Hindlimb muscle (tissue), 1 donor: Measurements from ENCODE around the gene TTC9C. TPM values are rescaled to one million over a fixed set of nuclear protein-coding genes. Genes with fewer than 3 reads are reported as not detected.
"Not testable (repeated sequence)": the region's sequence is repeated elsewhere in the genome, so short reads cannot be mapped to it uniquely, and the experiment has no call there.

Source experiments
- DNase-seq: peaks from one replicate; pipeline ENCODE4 v3.0.0-alpha.2; 2013
- polyA plus RNA-seq: library from polyadenylated mRNA; unstranded; fragments of 120-200 nt; gene quantifications from one replicate; pipeline ENCODE4 v1.2.1, GENCODE V29; 2013; ENCODE audit not compliant: insufficient read length

The TTC9C gene
- polyA plus RNA-seq, 1 donor, result 28.3 TPM

DNA sequence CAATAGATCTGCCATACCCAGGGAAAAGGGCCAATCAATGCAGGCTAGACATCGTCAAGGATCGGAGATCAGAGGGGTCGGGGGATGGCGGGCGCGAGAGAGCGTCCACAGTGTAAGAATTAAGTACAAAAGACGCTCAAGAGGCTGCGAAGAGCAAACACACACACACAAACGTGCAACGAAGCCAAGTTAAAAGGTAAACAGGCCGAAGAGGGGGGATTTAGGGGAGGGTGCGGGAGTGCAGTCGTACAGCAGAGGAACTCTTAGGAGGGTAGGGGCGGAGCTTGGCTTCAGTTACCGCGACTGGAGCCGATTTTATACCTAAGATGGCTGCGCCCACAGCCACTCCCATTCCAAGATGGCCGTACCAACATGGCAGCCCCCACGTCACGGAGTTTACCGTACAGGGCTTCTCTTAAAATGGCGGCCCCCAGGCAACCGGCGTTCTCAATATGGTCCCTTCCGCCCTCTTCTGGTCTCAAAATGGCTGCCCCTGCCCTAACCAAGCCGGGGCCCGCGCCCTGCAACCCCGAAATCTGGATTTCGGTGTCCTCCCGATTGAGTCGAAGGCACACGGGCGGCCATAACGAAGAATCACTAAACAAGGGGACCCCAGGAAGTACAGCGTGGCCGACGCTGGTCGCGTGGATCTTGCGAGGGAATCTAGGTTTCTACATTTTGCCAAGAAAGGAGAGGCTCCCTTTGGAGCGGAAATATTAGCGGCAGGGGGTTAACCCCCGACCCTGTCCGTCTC is 18.9 kb upstream of the TTC9C start:
- DNase-seq, result peak; percentile 98

DNA sequence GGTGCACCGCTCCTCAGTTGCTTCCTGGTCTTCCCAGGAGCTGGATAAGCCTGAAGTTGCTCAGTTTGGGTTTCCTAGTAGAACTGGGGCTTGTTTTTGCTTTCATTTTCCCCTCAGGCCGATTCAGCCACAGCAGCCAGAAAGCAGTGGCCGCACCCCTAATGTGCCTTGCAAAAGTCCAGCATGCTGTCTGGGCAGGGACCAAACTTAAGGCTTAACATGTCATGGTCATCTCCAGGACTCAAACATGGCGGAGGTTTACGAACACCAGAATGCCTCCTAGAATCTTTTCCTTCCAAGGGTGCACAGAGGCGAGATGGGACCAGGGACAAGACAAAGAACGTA is 18.3 kb upstream of the TTC9C start:
- DNase-seq, result no peak

- no peak for DNase-seq
Observed at GRCh38 chr11:62712276-62712812, 15.9 kb upstream of the TTC9C start.

- no peak for DNase-seq
Observed at GRCh38 chr11:62712861-62713260, 15.4 kb upstream of the TTC9C start.

DNA sequence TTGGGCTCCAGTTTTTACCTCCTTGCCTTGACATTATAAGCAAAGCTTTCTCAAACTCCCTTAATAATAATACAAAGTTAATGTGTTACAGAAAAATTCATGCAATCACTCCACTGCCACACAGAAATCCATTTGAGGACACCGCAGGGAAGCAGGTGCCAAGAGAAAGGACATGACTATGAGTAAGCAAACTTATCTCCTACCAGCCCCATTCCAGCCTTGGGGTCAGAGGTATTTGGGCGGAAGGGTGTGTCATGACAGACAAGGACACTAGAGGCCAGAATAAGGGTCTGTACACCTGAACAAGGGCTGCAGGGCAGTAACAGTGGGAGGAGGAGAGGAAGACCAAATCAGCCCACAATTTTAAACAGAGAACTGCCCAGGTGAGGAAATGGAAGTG is 14.9 kb upstream of the TTC9C start:
- DNase-seq, result no peak

GRCh38 chr11:62715150-62716130 is 12.8 kb upstream of the TTC9C start:
- no peak for DNase-seq

DNA sequence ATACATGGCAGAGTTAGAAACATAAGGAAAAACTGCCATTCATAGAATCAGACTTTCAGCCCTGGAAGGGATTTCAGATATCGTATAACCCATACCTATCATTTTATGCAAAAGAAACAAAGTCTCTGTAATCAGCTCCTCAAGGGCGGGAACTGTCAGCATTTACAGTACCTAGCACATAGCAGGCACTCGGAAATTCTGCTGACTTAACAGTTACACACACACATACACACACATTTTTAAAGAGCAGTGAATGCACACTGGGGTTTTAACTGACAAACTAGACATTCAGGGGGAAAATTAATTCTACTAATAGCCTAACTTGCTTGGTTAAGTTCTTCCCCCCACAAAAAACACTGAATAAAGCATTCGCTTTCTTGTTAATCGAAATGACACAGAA is 12.1 kb upstream of the TTC9C start:
- no peak for DNase-seq

GRCh38 chr11:62716816-62717215 is 11.5 kb upstream of the TTC9C start:
- DNase-seq, result no peak

DNA sequence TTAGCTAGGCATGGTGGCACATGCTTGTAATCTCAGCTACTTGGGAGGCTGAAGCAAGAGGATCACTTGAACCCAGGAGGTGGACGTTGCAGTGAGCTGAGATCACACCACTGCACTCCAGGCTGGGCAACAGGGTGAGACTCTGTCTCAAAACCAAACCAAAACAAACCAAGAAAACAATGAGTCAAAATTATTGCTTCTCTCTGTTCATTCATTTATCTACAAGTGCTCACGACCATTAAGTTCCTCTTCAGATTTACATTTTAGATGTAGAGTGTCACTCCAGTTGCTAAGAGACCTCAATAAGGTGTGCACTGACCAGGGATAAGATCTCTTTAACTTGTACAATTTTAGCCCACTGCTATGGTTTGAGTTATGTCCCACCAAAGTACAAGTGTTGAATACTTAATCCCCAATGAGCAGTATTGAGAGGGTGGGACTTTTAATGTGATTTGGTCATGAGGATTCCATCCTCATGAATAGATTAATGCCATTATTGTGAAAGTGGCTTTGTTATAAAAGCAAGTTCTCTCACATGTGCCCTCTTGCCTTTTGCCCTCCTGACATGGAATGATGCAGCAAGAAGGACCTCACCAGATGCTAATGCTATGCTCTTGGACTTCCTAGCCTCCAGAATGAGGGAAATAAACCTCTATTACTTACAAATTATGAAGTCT is 8.8 kb upstream of the TTC9C start:
- no peak for DNase-seq

- DNase-seq, result no peak
Observed at GRCh38 chr11:62721994-62722393, 6.3 kb upstream of the TTC9C start.

DNA sequence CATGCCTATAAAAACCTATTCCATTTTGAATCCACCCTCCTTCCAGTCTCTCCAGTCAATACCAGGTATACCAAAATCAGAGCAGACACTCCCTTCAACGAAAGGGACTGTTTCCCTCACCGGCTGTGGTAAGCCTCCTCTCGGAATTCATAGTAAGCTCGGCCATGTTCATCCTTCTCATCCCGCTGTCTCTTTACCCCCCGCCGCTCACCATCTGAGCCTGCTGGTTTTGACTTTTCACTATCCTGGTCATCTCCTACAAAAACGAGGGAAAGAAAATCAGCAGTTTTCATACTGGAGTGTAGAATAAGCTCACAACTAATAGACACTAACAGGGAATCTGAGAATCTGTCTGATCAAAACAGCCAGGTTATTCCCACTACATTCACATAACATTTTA is 4.1 kb upstream of the TTC9C start:
- no peak for DNase-seq

DNA sequence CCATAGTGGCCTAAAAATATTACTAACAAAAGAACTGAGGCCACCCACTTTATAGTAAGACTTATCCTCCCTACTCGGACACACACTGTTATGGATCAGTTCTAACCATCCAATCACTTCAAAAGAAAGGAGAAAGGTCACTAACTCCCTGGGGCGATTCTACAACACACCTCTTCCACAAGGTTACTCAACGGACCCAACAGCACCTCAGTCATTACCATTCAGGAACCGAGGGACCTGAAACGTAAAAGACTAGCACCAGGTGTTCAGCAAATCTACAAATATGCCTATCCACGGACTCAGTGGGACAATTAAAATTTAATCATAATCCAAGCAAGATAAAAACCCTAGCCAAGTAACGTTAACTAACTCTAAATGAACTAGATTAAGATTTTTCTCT is 2.6 kb upstream of the TTC9C start:
- DNase-seq, result no peak

DNA sequence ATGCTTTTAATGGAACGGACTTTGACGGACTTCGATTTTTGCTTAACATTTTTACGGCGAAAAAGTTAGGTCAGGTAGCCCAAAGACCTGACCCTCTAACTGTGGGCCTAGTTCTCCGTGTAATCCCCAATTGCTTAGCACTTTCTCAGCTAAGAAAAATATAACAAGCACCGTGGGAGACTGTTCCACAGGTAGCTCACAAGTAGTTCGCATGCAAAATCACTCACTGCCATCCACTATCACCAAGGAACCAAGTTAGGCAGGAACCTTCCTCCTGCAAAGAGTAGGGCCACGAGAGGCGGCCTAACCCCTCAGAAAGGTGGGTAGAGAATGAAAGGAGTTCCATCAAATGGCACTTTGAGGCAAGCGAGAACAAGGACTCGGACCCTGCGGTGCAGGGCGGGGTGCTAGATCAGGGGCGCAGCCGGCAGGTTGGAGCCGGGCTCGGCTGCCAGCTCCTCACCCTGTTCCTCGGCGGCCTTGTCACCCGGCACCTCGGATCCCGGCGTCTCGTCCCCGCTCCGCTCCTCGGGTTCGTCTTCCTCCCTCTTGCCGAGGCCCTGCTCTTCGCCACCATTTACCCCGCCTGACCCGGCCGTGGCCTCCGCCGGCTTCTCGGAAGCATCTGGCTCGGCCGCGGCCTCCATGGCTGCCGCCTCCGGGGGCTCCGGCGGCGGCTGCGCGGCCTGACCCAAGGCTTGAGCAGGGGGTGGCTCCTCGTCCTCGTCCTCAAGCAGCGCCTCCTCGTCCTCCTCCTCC is 2.0 kb upstream of the TTC9C start:
- no peak for DNase-seq

- no peak for DNase-seq
Observed at GRCh38 chr11:62726915-62727164, 1.4 kb upstream of the TTC9C start.

- peak; percentile 99 for DNase-seq
Observed at GRCh38 chr11:62727165-62727871, 968 bp upstream of the TTC9C start, which contains the start of gene HNRNPUL2. HNRNPUL2 (minus strand) TSS chr11:62727457; CDS start chr11:62727156, 301 bp downstream.

DNA sequence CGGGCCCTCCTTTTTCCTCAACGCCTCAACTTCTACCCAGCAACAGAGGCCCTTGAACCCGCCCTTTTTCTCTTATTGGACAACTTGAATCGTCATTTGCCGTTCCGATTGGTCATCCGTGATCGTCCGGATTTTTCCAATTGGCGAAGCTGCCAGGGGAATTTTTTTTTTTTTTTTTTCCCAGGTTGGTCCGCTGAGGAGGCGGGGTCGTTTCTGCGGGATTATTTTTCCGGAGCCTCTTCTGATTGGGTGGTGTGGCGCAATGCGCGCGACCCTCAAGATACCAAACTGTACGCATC is 465 bp upstream of the TTC9C start:
- peak; percentile 95 for DNase-seq

- DNase-seq, result not testable (repeated sequence)
Observed at GRCh38 chr11:62730076-62730475, 1.8 kb downstream of the TTC9C start.

GRCh38 chr11:62732830-62733229 is 4.5 kb downstream of the TTC9C start:
- no peak for DNase-seq

DNA sequence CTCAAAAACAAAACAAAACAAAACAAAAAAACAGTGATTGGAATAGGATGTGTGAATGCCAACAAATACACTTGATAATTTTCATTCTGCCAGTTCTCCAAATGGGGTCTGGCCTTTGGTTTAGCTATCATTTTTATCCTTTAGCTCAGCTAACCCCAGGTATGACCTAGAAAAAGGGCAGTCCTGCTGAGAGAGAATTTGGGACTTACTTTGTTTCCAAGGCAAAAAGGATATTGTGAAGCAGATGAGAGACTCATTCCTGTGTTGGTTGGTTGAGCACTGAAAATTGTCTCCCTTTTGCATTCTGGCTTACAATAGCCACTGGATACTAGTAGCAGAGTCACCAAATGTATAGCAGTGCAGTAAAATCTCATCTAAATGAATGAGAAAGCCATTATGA is 8.9 kb downstream of the TTC9C start:
- no peak for DNase-seq

DNA sequence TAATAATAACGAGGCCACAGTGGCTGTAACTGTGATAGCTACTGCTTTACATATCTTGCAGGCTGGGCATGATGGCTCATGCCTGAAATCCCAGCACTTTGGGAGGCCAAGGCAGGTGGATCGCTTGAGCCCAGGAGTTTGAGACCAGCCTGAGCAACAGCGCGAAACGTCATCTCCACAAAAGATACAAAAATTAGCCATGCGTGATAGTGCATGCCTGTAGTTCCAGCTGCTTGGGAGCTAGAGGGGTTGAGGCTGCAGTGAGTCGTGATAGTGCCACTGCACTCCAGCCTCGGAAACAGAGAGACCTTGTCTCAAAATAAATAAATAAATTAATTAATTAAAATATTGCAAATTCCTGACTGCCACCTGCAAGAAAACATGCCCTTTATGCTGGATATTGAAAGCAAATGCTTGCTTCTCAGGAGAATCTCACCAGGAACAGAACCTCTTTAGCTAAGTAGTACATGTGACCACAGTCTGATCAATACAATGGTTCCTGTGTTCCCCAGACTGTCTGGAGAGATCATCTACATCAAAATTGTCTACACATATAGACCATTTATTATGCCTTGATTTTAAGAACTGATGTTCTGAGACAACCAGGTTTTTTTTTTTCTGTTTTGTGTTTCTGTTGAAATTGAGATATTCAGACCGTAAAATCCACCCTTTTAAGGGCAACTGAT is 19.3 kb downstream of the TTC9C start:
- no peak for DNase-seq

- not testable (repeated sequence) for DNase-seq
Observed at GRCh38 chr11:62749931-62750330, 21.6 kb downstream of the TTC9C start.
